Measurements from ENCODE around the gene TMEM117.

Gene TMEM117

GRCh38 chr12:43884683-43885410, 49.0 kb downstream of the TMEM117 start:
- no peak for DNase-seq (ENCODE audit: low spot score)

- DNase-seq (ENCODE audit: low spot score), result no peak
These were observed 51.5 kb downstream of the TMEM117 start for GRCh38 chr12:43887397-43887796.

- no peak for DNase-seq (ENCODE audit: low spot score)
These were observed 56.1 kb downstream of the TMEM117 start for GRCh38 chr12:43891856-43892574.

DNA sequence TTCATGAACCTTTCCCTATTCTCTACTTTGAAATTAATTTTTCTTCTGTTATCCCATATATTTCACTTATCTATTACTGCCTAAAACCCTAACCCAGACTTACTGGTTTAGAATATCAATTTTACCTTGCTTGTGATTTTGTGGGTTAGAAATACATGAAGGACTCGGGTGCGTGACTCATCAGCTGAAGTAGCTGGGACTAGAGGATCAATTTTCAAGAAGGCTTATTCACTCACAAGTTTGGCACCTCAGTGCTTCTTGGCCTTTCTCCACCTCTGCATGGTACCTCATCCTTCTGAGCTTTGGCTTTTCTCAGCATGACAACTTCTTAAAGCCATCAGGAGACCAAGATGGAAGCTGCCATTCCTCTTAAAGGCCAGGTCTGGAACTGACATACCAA, 57.8 kb downstream of the TMEM117 start:
- DNase-seq (ENCODE audit: low spot score), result no peak

- no peak for DNase-seq (ENCODE audit: low spot score)
These were observed 59.8 kb downstream of the TMEM117 start for GRCh38 chr12:43895580-43896206.

DNA sequence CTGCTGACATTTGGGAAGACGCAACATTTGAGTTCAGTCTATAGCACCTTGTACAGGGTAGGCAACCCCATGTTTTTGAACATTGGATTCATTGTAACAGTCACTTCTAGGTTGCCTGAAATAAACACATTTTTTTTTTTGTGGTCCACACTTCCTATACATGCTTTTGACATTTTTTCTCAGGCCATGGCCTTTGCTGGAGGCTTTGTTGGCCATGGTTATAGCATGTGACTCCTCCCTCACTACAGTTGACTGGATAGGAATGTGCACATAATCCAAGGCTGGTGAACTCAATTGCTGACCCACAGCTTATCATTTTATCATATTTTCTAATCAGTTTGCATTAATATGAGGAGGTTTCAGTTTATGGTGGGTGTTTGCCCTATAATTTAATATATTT, 60.6 kb downstream of the TMEM117 start:
- DNase-seq (ENCODE audit: low spot score), result no peak

DNA sequence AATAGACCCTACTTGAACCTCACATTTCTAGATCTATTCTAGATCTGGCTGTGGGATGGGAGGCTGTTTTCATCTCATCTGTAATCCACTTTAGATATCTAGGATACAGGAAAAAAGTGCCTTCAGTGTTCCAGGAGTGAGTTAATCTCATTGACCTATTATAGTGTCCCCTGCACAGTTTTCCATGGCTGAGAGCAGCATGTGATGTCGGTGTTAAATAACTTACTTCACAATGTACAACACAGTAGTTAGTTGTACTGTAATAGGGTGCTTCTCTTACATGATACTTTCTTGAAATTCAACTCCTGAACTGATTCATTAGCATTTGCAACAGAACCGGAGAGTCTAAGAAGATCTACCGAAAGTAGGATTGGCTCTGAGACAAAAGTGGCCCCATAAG, 62.6 kb downstream of the TMEM117 start:
- no peak for DNase-seq (ENCODE audit: low spot score)

DNA sequence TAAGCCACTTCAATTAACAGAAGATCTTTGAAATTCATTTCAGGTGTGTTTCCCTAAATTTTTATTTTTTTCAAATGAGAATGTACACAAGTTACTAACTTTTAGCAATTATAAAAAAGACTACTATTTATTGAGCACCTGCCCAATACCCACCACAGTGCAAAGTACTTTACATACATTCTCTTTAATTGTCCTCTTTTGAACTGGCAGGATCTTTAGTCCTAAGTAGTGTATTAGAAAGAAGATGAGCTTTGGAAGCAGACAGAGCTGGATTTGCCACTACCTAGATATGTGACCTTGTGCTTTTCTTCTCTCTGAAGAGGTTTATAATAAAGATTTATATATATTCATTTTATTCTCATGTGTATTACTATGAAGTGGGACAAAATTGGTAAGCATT, 63.7 kb downstream of the TMEM117 start:
- DNase-seq (ENCODE audit: low spot score), result no peak

DNA sequence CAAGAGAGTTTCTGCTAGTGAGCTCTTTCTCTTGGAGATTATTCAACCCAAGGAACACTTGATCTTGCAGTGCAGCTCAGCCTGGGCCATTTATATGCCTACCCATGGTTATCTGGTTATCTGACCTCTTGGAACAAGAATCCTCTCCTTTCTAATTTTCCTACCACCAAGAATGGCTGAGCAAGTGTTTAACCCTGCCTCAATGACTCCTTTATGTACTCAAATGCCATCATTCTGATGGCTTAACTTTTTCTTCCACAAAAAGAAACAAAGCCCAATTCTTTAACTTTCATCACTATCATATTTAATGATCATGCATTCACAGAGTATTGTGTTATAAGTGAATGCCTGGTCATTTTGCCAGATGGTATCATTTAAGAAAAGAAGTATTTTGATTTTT, 67.8 kb downstream of the TMEM117 start:
- no peak for DNase-seq (ENCODE audit: low spot score)

DNA sequence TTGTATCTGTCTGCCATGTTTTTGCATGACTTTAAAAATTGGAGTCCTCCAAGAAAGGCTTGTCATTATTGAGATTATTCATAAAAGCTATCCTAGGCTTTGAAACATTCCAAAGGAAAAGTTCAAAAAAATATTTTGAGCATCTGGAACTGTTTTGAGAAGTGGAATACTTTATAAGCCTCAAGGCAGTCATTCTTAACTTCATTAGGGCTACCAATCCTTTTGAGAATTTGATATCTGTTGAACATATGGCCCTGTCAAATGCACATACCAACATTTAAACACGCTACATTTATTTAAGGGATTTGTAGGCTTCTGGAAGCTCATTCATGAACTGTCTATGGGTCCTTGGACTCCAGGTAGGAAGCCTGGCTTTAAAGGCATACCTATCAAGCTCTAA, 77.0 kb downstream of the TMEM117 start:
- DNase-seq (ENCODE audit: low spot score), result no peak

- no peak for DNase-seq (ENCODE audit: low spot score)
These were observed 78.5 kb downstream of the TMEM117 start for GRCh38 chr12:43914391-43914790.

GRCh38 chr12:43914923-43915468, 79.1 kb downstream of the TMEM117 start:
- no peak for DNase-seq (ENCODE audit: low spot score)

- DNase-seq (ENCODE audit: low spot score), result no peak
These were observed 82.0 kb downstream of the TMEM117 start for GRCh38 chr12:43917896-43918295.

DNA sequence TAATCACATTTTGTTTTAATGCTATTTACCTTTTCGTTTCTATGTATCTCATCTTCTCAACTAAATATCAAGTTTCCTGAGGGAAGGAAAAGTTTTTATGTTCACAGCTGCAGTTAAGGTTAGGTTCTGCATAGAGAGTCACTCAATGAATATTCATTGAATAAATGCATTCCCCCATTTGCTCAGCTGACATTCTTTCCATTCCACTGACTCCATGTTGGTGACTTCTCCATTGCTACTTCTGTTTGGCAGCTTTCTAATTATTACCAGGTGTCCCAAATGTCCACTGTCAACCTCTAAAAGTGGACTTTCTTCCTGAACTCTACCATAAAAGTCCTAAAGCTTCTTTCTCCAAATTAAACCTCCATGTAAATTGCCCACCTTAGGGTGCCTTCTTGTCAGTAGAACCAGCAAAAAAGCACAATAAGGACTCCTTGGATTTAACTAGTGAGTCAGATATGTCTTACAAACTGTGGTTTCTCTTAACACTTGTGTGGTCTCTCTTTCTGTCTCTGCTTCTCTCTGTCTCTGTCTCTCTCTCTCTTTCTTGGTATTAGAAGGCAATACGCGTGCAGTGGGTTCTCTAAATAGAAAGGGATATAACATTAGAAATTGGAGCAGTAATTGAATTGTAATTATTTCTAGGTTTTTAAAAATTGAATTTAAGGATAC, 85.9 kb downstream of the TMEM117 start:
- no peak for DNase-seq (ENCODE audit: low spot score)

- no peak for DNase-seq (ENCODE audit: low spot score)
These were observed 94.2 kb downstream of the TMEM117 start for GRCh38 chr12:43930032-43930431.

- no peak for DNase-seq (ENCODE audit: low spot score)
These were observed 95.3 kb downstream of the TMEM117 start for GRCh38 chr12:43931187-43931586.

- no peak for DNase-seq (ENCODE audit: low spot score)
These were observed 99.7 kb downstream of the TMEM117 start for GRCh38 chr12:43935581-43935980.

DNA sequence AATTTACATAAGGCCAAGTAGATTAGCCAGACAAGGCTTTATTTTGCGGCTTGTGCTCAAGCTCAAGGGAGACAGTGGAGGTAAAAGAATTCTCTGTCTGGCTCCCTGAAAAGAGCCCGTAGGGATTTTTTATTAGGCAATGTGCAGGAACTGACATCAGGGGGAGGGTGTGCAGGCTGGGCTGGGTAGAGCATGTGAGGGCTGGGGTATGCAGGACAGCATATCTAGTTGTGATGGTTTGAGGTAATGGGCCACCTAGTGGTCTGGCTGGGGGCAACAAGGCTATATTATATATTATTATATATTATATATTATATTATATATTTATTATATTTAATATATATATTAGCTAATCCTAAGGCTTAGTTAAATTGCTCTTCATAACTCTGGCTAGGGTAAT, 102.1 kb downstream of the TMEM117 start:
- no peak for DNase-seq (ENCODE audit: low spot score)

DNA sequence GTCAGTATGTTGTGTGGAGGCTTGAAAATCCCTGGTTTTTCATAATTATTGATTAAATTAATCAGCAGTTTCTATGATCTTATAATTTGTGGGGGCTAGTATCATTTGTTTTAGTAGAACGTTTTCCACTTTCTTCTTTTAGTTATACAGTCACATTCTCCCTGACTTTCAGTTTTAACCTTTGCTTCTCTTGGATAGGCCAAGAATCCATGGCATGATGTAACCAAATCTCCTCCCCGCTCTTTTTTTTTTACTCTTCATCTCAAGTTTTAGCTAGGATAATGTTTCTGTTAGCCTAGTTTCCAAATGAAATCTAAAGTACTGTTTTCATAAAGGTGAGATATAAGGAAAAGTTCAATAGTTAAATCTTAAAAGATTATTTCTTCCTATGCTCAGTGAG, 106.5 kb downstream of the TMEM117 start:
- no peak for DNase-seq (ENCODE audit: low spot score)

DNA sequence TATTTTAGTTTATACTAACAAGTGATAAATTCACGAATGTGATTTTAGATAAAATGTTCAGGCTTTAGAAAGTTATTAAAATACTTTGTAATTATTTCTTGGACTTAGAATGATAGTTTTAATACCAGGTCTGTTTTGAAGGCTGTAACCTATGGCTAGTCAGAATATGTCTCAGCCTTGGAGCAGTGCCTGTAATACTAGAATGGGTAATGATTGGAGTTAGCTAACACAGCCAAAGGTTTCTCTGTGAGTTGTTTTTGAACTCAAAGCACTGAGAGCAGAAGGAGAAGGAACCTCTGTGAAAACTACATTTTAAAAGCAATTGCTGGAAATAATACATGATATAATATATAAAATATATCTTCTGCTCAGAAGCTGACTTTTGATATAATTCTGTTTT, 110.1 kb downstream of the TMEM117 start:
- no peak for DNase-seq (ENCODE audit: low spot score)

DNA sequence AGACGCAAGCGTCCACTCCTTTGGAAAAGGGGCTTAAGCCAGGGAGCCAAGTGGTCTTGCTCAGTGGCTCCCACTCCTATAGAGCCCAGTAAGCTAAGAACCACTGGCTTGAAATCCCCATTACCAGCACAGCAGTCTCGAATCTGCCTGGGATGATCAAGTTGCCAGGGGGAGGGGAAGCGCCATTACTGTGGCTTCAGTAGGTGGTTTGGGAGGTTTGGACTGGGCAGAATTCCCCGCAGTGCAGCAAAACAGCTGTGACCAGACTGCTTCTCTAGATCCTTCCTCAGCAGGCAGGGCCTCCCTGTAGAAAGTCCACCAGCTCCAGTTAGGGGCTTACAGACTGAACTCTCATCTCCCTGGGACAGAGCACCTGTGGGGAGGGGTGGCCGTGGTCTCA, 115.4 kb downstream of the TMEM117 start:
- DNase-seq (ENCODE audit: low spot score), result no peak

- DNase-seq (ENCODE audit: low spot score), result peak; percentile 34
These were observed 122.0 kb downstream of the TMEM117 start for GRCh38 chr12:43957732-43958372.
